GM12878 (cell line): ENCODE measurements around the gene NHERF2. TPM values are rescaled to one million over a fixed set of nuclear protein-coding genes. Genes with fewer than 3 reads are reported as not detected.
A peak's percentile ranks its signal among the peaks of the same experiment; 100 is the strongest.

Source experiments
- BACH1 ChIP-seq: fragments of 450-650 bp; IDR thresholded peaks from 2 replicates; pipeline ENCODE4 v1.6.1; 2017; ENCODE audit warnings: mild to moderate bottlenecking, borderline replicate concordance
- BHLHE40 ChIP-seq, 2 experiments: fragments of 450-650 bp in 1 of 2; IDR thresholded peaks; 2 replicates each; pipeline ENCODE4 v1.6.1; 2011 to 2017; ENCODE audit warnings: low read depth in 2 of 2, borderline replicate concordance in 1 of 2, improper control_type of control experiment in 1 of 2, low read length in 1 of 2, mild to moderate bottlenecking in 1 of 2
- CEBPB ChIP-seq, 2 experiments: fragments of 150-350 bp in 1 of 2; IDR thresholded peaks; 2 replicates each; pipeline ENCODE4 v1.6.1; 2012 to 2014; ENCODE audit warnings: low read depth in 2 of 2, low read length in 2 of 2, borderline replicate concordance in 1 of 2, inconsistent platforms in 1 of 2
- DPF2 ChIP-seq: fragments of 450-650 bp; IDR thresholded peaks from 2 replicates; pipeline ENCODE4 v1.6.1; 2017; ENCODE audit warnings: mild to moderate bottlenecking
- EGR1 ChIP-seq, 2 experiments: IDR thresholded peaks; 1 replicate in 1 of 2; 2 replicates in 1 of 2; pipeline ENCODE4 v1.6.1; 2011 to 2012; ENCODE audit warnings: low read depth in 2 of 2, low read length in 2 of 2, borderline replicate concordance in 1 of 2, mild to moderate bottlenecking in 1 of 2, moderate library complexity in 1 of 2
- GATAD2B ChIP-seq: fragments of 450-650 bp; conservative IDR thresholded peaks from 2 replicates; pipeline ENCODE4 v1.6.1; 2017; ENCODE audit warnings: low read depth, mild to moderate bottlenecking, moderate library complexity
- NFYB ChIP-seq: IDR thresholded peaks from 2 replicates; pipeline ENCODE4 v1.6.1; 2011; ENCODE audit warnings: low read depth, mild to moderate bottlenecking, low read length, improper control_type of control experiment, moderate library complexity; ENCODE audit not compliant: insufficient read depth
- POLR2AphosphoS5 ChIP-seq: IDR thresholded peaks from 2 replicates; pipeline ENCODE4 v1.6.1; 2011; ENCODE audit warnings: mild to moderate bottlenecking, low read length, inconsistent platforms
- RELA ChIP-seq: fragments of 450-650 bp; IDR thresholded peaks from 2 replicates; pipeline ENCODE4 v1.8.0; 2014; ENCODE audit warnings: borderline replicate concordance; ENCODE audit not compliant: partially characterized antibody
- RFX5 ChIP-seq: IDR thresholded peaks from 2 replicates; pipeline ENCODE4 v1.6.1; 2011; ENCODE audit warnings: low read depth, low read length, improper control_type of control experiment
- TBL1XR1 ChIP-seq: IDR thresholded peaks from 2 replicates; pipeline ENCODE4 v1.6.1; 2012; ENCODE audit warnings: low read depth, low read length, improper control_type of control experiment
- YY1 ChIP-seq: IDR thresholded peaks from 2 replicates; pipeline ENCODE4 v1.6.1; 2011; ENCODE audit warnings: low read depth, mild to moderate bottlenecking, low read length
- ZNF24 ChIP-seq: fragments of 450-650 bp; IDR thresholded peaks from 2 replicates; pipeline ENCODE4 v1.6.1; 2017; ENCODE audit warnings: antibody characterized with exemption, mild to moderate bottlenecking
- polyA plus RNA-seq, 11 experiments: library from polyadenylated mRNA; depleted of rRNA in 4 of 11; unstranded in 6 of 11; stranded (reverse) in 5 of 11; fragments of >200 nt; fragmentation: Nextera tagmentation in 4 of 11; fragmentation: Illumina TruSeq in 1 of 11; extraction: Ambion mirVana in 4 of 11; extraction: Trizol in 1 of 11; gene quantifications; 1 replicate in 1 of 11; 2 replicates in 10 of 11; pipeline versions ENCODE4 v1.2.1 to v1.2.3, GENCODE V29; 2011 to 2016; ENCODE audit warnings: inconsistent platforms in 2 of 11, missing spikeins in 2 of 11, low read depth in 1 of 11
- total RNA-seq, 4 experiments: library from RNA; depleted of rRNA in 3 of 4; stranded (reverse); fragments of >200 nt in 3 of 4; fragmentation: Illumina TruSeq in 1 of 4; extraction: Trizol in 1 of 4; gene quantifications; 2 replicates each; pipeline versions ENCODE4 v1.2.1 to v1.2.3, GENCODE V29; 2013 to 2021
- TF ChIP-seq, protein P1 (sequence below): IDR thresholded peaks from 2 replicates; pipeline ENCODE4 v1.6.1; 2012; ENCODE audit warnings: low read depth, low read length, improper control_type of control experiment
- TF ChIP-seq, protein P2 (sequence below): fragments of 450-650 bp; IDR thresholded peaks from 2 replicates; pipeline ENCODE4 v1.6.1; 2016; ENCODE audit warnings: mild to moderate bottlenecking
- TF ChIP-seq, protein P3 (sequence below): fragments of 450-650 bp; conservative IDR thresholded peaks from 2 replicates; pipeline ENCODE4 v1.6.1; 2017; ENCODE audit warnings: mild to moderate bottlenecking, moderate library complexity
- TF ChIP-seq, protein P4 (sequence below): IDR thresholded peaks from 2 replicates; pipeline ENCODE4 v1.6.1; 2011; ENCODE audit warnings: borderline replicate concordance, low read depth, mild to moderate bottlenecking, moderate library complexity, low read length; ENCODE audit not compliant: insufficient read depth, poor library complexity, severe bottlenecking
- TF ChIP-seq, protein P5 (sequence below): fragments of 450-650 bp; IDR thresholded peaks from 2 replicates; pipeline ENCODE4 v1.6.1; 2017; ENCODE audit warnings: mild to moderate bottlenecking, moderate library complexity

NHERF2 gene
- total and polyA plus RNA-seq, 10 of the 15 experiments (the other 5 are each of a cell fraction or from before 2014, with no cell fraction given): 0.05 to 0.31 (median 0.08) TPM; not detected in 4

DNA sequence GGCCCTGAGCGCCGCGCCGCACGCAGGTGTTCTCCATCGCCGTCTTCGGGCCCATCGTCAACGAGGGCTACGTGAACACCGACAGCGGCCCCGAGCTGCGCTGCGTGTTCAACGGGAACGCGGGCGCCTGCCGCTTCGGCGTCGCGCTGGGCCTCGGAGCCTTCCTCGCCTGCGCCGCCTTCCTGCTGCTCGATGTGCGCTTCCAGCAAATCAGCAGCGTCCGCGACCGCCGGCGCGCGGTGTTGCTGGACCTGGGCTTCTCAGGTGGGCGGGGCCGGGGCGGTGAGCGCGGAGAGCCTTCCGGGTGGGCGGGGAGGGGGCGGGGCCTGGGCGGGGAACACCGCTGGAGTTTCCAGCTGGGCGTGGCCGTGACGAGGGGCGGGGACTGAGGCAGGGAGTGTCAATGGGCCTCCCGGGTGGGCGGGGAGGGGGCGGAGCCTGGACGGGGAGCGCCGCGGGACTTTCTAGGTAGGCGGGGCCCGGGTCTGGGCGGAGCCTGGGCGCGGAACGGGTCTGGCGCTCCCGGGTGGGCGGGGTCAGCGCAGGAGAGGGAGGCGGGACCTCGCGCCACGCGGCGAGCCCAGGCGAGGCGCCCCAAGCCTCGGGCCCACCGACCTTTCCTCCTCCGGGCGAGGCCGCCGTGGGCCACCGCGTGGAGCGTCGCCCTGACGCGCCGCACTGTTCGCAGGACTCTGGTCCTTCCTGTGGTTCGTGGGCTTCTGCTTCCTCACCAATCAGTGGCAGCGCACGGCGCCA lies 34.6 kb upstream of the NHERF2 start (continued):
- TF ChIP-seq BHLHE40 (IDR thresholded peaks at IDR 0.05; ENCODE audit: borderline replicate concordance in 1 of 2, low read depth in 2 of 2, low read length in 1 of 2) (peak in 1 of 2 experiments; percentile 29; a peak in 2 of 4 replicates), CEBPB (IDR thresholded peaks at IDR 0.05; ENCODE audit: borderline replicate concordance in 1 of 2, low read depth in 2 of 2, low read length in 2 of 2) (no peak), POLR2AphosphoS5 (peak; percentile 18; the same call in 1 of the 2 replicates), NFYB (0 out of 2 replicates have a peak, but pooled peaks have one; percentile 32), TBL1XR1 (no peak), YY1 (0 out of 2 replicates have a peak, but pooled peaks have one; percentile 6), DPF2 (peak; percentile 20; the same call in 1 of the 2 replicates), GATAD2B (peak; percentile 73), RFX5 (peak; percentile 37; the same call in 1 of the 2 replicates), BACH1 (peak; percentile 57), EGR1 (IDR thresholded peaks at IDR 0.05; ENCODE audit: borderline replicate concordance in 1 of 2, low read depth in 2 of 2, low read length in 2 of 2) (peak in 1 of 2 experiments; percentile 42; a peak in 2 of 3 replicates), ZNF24 (no peak), RELA (peak; percentile 78)
- TF ChIP-seq, protein P1, sequence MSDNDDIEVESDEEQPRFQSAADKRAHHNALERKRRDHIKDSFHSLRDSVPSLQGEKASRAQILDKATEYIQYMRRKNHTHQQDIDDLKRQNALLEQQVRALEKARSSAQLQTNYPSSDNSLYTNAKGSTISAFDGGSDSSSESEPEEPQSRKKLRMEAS: peak; percentile 75
- TF ChIP-seq, protein P2, sequence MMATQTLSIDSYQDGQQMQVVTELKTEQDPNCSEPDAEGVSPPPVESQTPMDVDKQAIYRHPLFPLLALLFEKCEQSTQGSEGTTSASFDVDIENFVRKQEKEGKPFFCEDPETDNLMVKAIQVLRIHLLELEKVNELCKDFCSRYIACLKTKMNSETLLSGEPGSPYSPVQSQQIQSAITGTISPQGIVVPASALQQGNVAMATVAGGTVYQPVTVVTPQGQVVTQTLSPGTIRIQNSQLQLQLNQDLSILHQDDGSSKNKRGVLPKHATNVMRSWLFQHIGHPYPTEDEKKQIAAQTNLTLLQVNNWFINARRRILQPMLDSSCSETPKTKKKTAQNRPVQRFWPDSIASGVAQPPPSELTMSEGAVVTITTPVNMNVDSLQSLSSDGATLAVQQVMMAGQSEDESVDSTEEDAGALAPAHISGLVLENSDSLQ: no peak; the same call in 1 of the 2 replicates
- TF ChIP-seq, protein P3, sequence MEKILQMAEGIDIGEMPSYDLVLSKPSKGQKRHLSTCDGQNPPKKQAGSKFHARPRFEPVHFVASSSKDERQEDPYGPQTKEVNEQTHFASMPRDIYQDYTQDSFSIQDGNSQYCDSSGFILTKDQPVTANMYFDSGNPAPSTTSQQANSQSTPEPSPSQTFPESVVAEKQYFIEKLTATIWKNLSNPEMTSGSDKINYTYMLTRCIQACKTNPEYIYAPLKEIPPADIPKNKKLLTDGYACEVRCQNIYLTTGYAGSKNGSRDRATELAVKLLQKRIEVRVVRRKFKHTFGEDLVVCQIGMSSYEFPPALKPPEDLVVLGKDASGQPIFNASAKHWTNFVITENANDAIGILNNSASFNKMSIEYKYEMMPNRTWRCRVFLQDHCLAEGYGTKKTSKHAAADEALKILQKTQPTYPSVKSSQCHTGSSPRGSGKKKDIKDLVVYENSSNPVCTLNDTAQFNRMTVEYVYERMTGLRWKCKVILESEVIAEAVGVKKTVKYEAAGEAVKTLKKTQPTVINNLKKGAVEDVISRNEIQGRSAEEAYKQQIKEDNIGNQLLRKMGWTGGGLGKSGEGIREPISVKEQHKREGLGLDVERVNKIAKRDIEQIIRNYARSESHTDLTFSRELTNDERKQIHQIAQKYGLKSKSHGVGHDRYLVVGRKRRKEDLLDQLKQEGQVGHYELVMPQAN: peak; percentile 13; the same call in 1 of the 2 replicates
- TF ChIP-seq, protein P4, sequence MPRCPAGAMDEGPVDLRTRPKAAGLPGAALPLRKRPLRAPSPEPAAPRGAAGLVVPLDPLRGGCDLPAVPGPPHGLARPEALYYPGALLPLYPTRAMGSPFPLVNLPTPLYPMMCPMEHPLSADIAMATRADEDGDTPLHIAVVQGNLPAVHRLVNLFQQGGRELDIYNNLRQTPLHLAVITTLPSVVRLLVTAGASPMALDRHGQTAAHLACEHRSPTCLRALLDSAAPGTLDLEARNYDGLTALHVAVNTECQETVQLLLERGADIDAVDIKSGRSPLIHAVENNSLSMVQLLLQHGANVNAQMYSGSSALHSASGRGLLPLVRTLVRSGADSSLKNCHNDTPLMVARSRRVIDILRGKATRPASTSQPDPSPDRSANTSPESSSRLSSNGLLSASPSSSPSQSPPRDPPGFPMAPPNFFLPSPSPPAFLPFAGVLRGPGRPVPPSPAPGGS: peak; percentile 10
- TF ChIP-seq, protein P5, sequence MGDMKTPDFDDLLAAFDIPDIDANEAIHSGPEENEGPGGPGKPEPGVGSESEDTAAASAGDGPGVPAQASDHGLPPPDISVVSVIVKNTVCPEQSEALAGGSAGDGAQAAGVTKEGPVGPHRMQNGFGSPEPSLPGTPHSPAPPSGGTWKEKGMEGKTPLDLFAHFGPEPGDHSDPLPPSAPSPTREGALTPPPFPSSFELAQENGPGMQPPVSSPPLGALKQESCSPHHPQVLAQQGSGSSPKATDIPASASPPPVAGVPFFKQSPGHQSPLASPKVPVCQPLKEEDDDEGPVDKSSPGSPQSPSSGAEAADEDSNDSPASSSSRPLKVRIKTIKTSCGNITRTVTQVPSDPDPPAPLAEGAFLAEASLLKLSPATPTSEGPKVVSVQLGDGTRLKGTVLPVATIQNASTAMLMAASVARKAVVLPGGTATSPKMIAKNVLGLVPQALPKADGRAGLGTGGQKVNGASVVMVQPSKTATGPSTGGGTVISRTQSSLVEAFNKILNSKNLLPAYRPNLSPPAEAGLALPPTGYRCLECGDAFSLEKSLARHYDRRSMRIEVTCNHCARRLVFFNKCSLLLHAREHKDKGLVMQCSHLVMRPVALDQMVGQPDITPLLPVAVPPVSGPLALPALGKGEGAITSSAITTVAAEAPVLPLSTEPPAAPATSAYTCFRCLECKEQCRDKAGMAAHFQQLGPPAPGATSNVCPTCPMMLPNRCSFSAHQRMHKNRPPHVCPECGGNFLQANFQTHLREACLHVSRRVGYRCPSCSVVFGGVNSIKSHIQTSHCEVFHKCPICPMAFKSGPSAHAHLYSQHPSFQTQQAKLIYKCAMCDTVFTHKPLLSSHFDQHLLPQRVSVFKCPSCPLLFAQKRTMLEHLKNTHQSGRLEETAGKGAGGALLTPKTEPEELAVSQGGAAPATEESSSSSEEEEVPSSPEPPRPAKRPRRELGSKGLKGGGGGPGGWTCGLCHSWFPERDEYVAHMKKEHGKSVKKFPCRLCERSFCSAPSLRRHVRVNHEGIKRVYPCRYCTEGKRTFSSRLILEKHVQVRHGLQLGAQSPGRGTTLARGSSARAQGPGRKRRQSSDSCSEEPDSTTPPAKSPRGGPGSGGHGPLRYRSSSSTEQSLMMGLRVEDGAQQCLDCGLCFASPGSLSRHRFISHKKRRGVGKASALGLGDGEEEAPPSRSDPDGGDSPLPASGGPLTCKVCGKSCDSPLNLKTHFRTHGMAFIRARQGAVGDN: peak; percentile 93
